Transverse colon (tissue), 3 donors: ENCODE measurements around the gene DPH7.
"Not testable (repeated sequence)": the region's sequence is repeated elsewhere in the genome, so short reads cannot be mapped to it uniquely, and the experiment has no call there.

ENCODE experiments used
- POLR2A ChIP-seq: fragments of 450-650 bp; IDR thresholded peaks from one replicate; pipeline ENCODE4 v1.6.1; 2016; ENCODE audit warnings: antibody characterized with exemption, mild to moderate bottlenecking, moderate library complexity
- TF ChIP-seq, protein P1 (sequence below), 5 experiments: fragments of 200-600 bp in 3 of 5; fragments of 450-650 bp in 2 of 5; sonication (generic) in 3 of 5; IDR thresholded peaks; 1 replicate in 2 of 5; 2 replicates in 3 of 5; pipeline ENCODE4 v1.5.1; 2016 to 2017; ENCODE audit warnings: antibody characterized with exemption in 5 of 5, inconsistent platforms in 3 of 5, mild to moderate bottlenecking in 2 of 5, moderate library complexity in 1 of 5

DNA sequence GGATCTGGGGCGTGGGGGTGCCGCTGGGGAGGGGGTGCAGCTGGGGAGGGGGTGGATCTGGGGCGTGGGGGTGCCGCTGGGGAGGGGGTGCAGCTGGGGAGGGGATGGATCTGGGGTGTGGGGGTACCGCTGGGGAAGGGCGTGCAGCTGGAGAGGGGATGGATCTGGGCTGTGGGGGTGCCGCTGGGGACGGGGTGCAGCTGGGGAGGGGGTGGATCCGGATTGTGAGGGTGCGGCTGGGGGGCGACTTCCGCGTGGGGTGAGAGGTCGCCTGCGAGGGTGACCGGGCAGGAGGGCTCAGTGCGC, 27.8 kb downstream of the DPH7 start:
- TF ChIP-seq, protein P1, sequence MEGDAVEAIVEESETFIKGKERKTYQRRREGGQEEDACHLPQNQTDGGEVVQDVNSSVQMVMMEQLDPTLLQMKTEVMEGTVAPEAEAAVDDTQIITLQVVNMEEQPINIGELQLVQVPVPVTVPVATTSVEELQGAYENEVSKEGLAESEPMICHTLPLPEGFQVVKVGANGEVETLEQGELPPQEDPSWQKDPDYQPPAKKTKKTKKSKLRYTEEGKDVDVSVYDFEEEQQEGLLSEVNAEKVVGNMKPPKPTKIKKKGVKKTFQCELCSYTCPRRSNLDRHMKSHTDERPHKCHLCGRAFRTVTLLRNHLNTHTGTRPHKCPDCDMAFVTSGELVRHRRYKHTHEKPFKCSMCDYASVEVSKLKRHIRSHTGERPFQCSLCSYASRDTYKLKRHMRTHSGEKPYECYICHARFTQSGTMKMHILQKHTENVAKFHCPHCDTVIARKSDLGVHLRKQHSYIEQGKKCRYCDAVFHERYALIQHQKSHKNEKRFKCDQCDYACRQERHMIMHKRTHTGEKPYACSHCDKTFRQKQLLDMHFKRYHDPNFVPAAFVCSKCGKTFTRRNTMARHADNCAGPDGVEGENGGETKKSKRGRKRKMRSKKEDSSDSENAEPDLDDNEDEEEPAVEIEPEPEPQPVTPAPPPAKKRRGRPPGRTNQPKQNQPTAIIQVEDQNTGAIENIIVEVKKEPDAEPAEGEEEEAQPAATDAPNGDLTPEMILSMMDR (IDR thresholded peaks at IDR 0.05): not testable (repeated sequence)
- TF ChIP-seq POLR2A: not testable (repeated sequence)
